AG20443 (cell line): Measurements from ENCODE around the gene PXDC1.
A peak's percentile ranks its signal among the peaks of the same experiment; 100 is the strongest.
"Not testable (repeated sequence)": the region's sequence is repeated elsewhere in the genome, so short reads cannot be mapped to it uniquely, and the experiment has no call there.

Source experiments
- DNase-seq: peaks from one replicate; pipeline ENCODE4 v3.0.0; 2012; ENCODE audit warnings: low spot score, mixed read lengths

PXDC1 gene

GRCh38 chr6:3708540-3708939 lies 43.0 kb downstream of the PXDC1 start:
- DNase-seq: no peak

GRCh38 chr6:3707751-3708412 lies 43.6 kb downstream of the PXDC1 start:
- DNase-seq: no peak

GRCh38 chr6:3707024-3707423 lies 44.5 kb downstream of the PXDC1 start:
- no peak for DNase-seq

- DNase-seq: no peak
These were observed 45.0 kb downstream of the PXDC1 start for GRCh38 chr6:3706547-3706946.

DNA sequence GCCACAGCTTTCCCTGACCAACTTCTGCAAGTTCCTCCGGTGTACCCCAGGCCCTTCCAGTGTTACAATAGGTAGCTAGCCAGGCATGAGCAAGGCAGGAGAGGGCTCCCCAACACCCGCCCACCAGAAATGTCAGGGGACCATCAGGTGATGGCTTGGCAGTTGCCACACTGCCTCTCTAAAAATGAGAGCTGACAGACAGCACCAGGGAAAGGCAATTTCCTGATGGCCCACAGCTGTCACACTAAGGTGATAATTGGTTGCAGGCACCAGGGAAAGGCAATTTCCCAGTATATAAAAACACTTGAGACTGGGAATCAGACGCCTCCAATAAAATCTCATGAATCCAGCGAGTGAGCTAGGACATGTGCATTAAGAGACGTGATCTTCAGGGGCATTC lies 49.9 kb downstream of the PXDC1 start:
- no peak for DNase-seq

DNA sequence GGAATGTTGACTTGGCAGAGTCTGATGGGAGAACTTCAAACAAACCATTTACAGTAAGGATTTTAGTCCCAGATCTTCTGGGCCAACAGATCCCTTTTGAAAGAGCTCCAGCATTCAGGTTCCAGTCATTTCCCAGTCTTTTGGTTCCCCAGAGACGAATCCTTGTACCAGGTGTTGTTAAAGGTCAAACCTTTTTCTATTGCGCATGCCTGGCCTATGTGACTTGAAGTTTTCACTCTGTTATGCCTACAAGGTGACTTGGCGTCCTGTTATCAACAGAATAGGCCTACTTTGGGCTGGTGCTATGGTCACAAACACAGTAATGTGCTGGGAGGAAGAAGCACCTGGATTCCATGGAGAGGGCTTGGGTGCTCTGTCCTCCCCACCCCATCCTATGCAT lies 52.3 kb downstream of the PXDC1 start:
- DNase-seq: no peak

DNA sequence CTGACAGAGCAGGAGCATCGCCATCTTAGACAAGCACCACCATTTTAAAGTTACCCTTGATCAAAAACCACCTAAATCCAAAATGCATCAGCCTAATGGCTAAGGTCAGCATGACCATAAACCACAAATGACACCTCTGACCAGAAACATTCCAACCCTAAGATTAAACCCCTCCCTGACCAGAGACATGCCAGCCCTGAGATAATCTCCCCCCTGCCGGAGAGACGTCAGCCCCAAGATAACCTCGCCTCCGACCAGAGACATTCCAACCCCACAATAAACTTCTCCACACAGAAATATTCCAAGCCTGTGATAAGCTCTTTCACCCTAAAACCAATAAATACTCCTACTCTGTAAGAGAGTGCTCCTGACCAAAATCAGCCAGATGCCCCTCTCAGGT lies 53.5 kb downstream of the PXDC1 start:
- DNase-seq: no peak

DNA sequence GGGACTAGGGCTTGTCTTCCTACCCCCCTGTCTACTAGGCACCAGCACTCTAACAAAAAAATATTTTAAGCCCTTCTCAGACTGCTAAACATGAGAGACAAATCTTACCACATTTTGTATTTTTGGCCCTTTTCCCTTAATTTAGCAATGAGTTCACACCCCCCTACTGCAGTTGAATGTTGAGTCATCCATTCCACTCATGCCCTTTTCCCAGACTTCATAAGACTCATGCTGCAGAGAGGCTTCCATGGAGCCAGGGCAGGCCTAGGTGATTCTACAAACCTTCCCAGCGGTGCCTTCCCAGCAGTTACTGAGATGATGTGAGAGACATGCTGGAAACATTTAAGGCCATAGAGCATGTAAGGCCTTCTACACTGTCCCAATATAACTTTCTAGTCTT lies 53.9 kb downstream of the PXDC1 start:
- peak; percentile 94 for DNase-seq

- peak; percentile 23 for DNase-seq
These were observed 54.9 kb downstream of the PXDC1 start for GRCh38 chr6:3696525-3697088.

GRCh38 chr6:3695065-3695817 lies 56.3 kb downstream of the PXDC1 start:
- no peak for DNase-seq

DNA sequence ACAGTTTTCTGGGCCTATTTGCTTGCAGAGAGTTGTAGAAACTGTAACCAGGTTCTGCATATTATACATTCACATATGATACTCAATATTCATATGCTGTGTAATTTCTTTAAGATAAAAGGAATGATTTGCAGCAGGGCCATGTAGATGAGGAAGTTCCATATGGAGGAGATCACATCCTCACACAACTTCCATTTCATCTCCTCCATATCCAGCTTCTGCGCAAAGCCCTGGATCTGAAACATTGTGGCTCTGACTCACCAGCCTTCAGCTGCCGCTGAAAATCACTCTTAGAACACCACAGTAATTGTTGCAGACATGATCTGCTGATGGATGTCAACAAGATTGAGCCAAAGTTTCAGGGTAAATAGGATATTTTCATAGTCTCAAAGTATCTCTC lies 57.7 kb downstream of the PXDC1 start:
- no peak for DNase-seq

DNA sequence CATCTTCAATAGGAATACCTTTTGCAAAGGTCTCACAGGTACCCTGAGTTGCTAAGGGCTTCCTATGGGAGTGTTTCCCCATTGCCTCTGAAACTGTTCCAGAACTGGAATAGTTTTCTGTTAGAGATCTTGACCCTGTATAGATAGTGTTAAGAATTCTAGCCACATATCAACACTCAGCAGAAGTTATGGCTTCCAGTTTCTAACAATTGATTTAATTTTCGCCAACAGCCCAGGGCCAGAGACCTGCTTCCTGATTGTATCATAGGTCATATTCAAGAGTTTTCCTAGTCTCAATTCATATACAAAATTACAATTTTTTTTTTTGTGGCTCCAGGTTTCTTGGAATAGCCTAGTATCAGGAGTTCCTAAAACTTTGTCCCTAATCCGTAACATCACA lies 61.0 kb downstream of the PXDC1 start:
- no peak for DNase-seq

DNA sequence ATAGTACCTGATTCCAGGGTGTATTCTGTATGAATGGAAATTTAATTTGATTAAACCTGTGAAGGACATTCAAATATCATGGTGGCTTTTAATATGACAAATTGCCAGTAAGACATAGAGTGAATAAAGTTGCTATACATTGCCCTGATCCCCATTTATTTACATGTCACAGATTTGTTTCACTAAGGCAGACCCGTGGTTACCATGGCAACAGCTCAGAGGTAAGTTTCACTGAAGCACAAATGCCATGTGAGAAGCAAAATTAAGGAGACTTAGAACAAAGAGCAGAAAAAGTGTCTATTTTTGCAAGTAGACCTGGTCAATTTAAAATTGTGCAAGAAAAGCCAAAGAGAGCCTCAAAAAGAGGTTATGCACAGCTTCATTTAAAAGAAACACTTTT lies 63.7 kb downstream of the PXDC1 start:
- no peak for DNase-seq

DNA sequence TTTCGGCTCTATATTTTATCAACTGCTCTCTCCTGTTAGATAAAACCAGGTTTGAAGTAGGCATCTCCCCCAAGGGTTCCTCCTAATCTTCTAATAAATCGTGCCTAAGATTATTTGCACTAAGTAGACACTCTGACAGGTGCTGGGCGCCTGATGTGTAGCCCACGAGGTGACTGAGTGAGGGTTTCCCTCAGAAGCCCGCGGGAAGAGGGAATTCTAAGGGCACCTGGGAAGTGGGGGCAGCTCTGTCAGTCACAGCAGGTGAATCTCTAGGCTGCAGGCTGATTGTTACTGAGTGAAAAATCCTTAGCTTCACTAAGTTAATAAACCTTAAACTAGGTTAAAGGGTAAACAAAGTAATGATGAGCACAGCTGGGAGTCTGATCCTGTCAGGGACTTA lies 68.2 kb downstream of the PXDC1 start:
- no peak for DNase-seq

GRCh38 chr6:3678946-3679345 lies 72.6 kb downstream of the PXDC1 start:
- no peak for DNase-seq

- not testable (repeated sequence) for DNase-seq
These were observed 73.8 kb downstream of the PXDC1 start for GRCh38 chr6:3677751-3678150.

DNA sequence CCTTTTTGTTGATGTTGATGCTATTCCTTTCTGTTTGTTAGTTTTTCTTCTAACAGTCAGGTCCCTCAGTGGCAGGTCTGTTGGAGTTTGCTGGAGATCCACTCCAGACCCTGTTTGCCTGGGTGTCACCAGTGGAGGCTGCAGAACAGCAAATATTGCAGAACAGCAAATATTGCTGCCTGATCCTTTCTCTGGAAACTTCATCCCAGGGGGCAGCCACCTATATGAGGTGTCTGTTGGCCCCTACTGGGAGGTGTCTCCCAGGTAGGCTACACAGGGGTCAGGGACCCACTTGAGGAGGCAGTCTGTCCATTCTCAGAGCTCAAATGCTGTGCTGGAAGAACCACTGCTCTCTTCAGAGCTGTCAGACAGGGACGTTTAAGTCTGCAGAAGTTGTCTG lies 74.2 kb downstream of the PXDC1 start:
- DNase-seq: not testable (repeated sequence)
